Ascending aorta (tissue), 2 donors: Measurements from ENCODE around the gene RAET1E. TPM values are rescaled to one million over a fixed set of nuclear protein-coding genes. Genes with fewer than 3 reads are reported as not detected.

Experiments
- DNase-seq, 2 donors: peaks; one replicate each; pipeline ENCODE4 v3.0.0-alpha.2; 2019; ENCODE audit warnings: low spot score in 2 of 2
- H3K27ac ChIP-seq, 2 donors: fragments of 200-600 bp; sonication (generic); one replicate each; pipeline ENCODE4 v1.5.1; 2016 to 2017; ENCODE audit warnings: mild to moderate bottlenecking in 1 of 2
- H3K27me3 ChIP-seq: fragments of 200-600 bp; sonication (generic); one replicate; pipeline ENCODE4 v1.5.1; 2017
- H3K36me3 ChIP-seq, 2 donors: fragments of 200-600 bp; sonication (generic); one replicate each; pipeline ENCODE4 v1.5.1; 2016
- H3K4me1 ChIP-seq, 2 donors: fragments of 200-600 bp; sonication (generic); one replicate each; pipeline ENCODE4 v1.5.1; 2016 to 2017; ENCODE audit warnings: mild to moderate bottlenecking in 1 of 2
- H3K4me3 ChIP-seq, 2 donors: fragments of 200-600 bp; sonication (generic); one replicate each; pipeline ENCODE4 v1.5.1; 2016 to 2017; ENCODE audit warnings: mild to moderate bottlenecking in 1 of 2
- H3K9me3 ChIP-seq, 2 donors: fragments of 200-600 bp; sonication (generic); one replicate each; pipeline ENCODE4 v1.5.1; 2016
- CTCF ChIP-seq, 3 experiments: fragments of 200-600 bp in 2 of 3; fragments of 450-650 bp in 1 of 3; sonication (generic) in 2 of 3; IDR thresholded peaks; one replicate each; pipeline ENCODE4 v1.5.1; 2016 to 2019; ENCODE audit warnings: antibody characterized with exemption in 3 of 3, mild to moderate bottlenecking in 1 of 3, moderate library complexity in 1 of 3
- intact Hi-C: fragments of 100-400 bp; cut with DNase I; formaldehyde crosslinking; loops from one replicate; pipeline ENCODE4 v1.15.1; 2023
- total RNA-seq: library from RNA; depleted of rRNA; stranded (reverse); fragments of >200 nt; gene quantifications from one replicate; pipeline ENCODE4 v1.1.0, GENCODE V29; 2016

The RAET1E gene
- total RNA-seq, 1 donor from 2014 or later = not detected

GRCh38 chr6:149881066-149881766 lies 16.7 kb downstream of the RAET1E start:
- Histone ChIP-seq H3K9me3 (no peaks in the 10 kb centered on the region), H3K36me3 (no peaks in the 10 kb centered on the region), H3K27me3 (no peaks in the 10 kb centered on the region), H3K27ac (no peak overlapping the region), H3K4me1 (peaks cover 0 to 3% of the 10 kb centered on the region in 2 donors), H3K4me3 (no peak overlapping the region)
- intact Hi-C loops = no loop called here
- no peak for DNase-seq
- no peak for TF ChIP-seq CTCF (IDR thresholded peaks at IDR 0.05)

GRCh38 chr6:149877659-149878058 lies 20.3 kb downstream of the RAET1E start:
- Histone ChIP-seq H3K9me3 (no peaks in the 10 kb centered on the region), H3K27ac (no peak overlapping the region), H3K36me3 (no peaks in the 10 kb centered on the region), H3K4me1 (no peaks in the 10 kb centered on the region), H3K27me3 (no peaks in the 10 kb centered on the region), H3K4me3 (no peak overlapping the region)
- no peak for DNase-seq
- intact Hi-C loops = no loop called here
- no peak for TF ChIP-seq CTCF (IDR thresholded peaks at IDR 0.05)

GRCh38 chr6:149876241-149876933 lies 21.5 kb downstream of the RAET1E start:
- H3K9me3 ChIP-seq = no peaks in the 10 kb centered on the region
- no peaks in the 10 kb centered on the region for H3K4me1 ChIP-seq
- no peak overlapping the region for H3K4me3 ChIP-seq
- no peak overlapping the region for H3K27ac ChIP-seq
- H3K27me3 ChIP-seq = no peaks in the 10 kb centered on the region
- no peaks in the 10 kb centered on the region for H3K36me3 ChIP-seq
- TF ChIP-seq CTCF (IDR thresholded peaks at IDR 0.05) = no peak
- intact Hi-C loops = no loop called here
- no peak for DNase-seq

GRCh38 chr6:149872233-149872632 lies 25.7 kb downstream of the RAET1E start:
- Histone ChIP-seq H3K9me3 (no peaks in the 10 kb centered on the region), H3K27ac (no peak overlapping the region), H3K27me3 (no peaks in the 10 kb centered on the region), H3K4me3 (no peak overlapping the region), H3K4me1 (no peaks in the 10 kb centered on the region), H3K36me3 (no peaks in the 10 kb centered on the region)
- TF ChIP-seq CTCF (IDR thresholded peaks at IDR 0.05) = no peak
- no peak for DNase-seq
- intact Hi-C loops = no loop called here

- TF ChIP-seq CTCF (IDR thresholded peaks at IDR 0.05) = no peak
- no peak for DNase-seq
- Histone ChIP-seq H3K9me3 (no peaks in the 10 kb centered on the region), H3K4me1 (no peaks in the 10 kb centered on the region), H3K27me3 (no peaks in the 10 kb centered on the region), H3K36me3 (no peaks in the 10 kb centered on the region), H3K27ac (no peak overlapping the region), H3K4me3 (no peak overlapping the region)
- intact Hi-C loops = no loop called here
These were observed 26.7 kb downstream of the RAET1E start for GRCh38 chr6:149871182-149871581.
